ENCODE results near the gene TRDN.

Gene TRDN

GRCh38 chr6:123352279-123352678 lies 284.5 kb downstream of the TRDN start:
- TF ChIP-seq, protein P1, sequence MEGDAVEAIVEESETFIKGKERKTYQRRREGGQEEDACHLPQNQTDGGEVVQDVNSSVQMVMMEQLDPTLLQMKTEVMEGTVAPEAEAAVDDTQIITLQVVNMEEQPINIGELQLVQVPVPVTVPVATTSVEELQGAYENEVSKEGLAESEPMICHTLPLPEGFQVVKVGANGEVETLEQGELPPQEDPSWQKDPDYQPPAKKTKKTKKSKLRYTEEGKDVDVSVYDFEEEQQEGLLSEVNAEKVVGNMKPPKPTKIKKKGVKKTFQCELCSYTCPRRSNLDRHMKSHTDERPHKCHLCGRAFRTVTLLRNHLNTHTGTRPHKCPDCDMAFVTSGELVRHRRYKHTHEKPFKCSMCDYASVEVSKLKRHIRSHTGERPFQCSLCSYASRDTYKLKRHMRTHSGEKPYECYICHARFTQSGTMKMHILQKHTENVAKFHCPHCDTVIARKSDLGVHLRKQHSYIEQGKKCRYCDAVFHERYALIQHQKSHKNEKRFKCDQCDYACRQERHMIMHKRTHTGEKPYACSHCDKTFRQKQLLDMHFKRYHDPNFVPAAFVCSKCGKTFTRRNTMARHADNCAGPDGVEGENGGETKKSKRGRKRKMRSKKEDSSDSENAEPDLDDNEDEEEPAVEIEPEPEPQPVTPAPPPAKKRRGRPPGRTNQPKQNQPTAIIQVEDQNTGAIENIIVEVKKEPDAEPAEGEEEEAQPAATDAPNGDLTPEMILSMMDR (conservative IDR thresholded peaks at IDR 0.05; ENCODE audit: low read length) = no peak
- no peak overlapping the region for H3K4me3 ChIP-seq (ENCODE audit: low read length)
- DNase-seq (ENCODE audit: low read depth) = no peak

- H3K4me3 ChIP-seq (ENCODE audit: low read length) = no peak overlapping the region
- no peak for DNase-seq (ENCODE audit: low read depth)
- TF ChIP-seq, protein P1 (conservative IDR thresholded peaks at IDR 0.05; ENCODE audit: low read length) = no peak
These were observed 292.9 kb downstream of the TRDN start for GRCh38 chr6:123343836-123344235.

DNA sequence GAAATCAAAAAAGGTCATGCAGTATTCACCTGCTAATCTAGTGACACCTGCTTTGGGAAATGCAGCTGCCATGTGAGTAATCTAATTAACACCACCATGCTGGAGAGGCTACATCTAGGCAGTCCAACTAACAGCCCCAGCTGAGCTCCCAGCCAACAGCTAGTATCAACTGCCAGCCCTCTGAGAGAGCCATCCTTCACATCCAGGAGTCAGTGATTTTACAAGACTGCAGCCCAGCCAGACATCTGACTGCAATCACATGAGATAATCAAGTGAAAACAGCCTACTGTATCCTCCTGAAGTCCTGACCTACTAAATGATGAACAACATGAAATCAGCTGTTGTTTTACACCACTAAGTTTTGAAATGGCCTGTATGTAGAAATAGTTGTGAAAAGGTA lies 298.4 kb downstream of the TRDN start:
- TF ChIP-seq, protein P1 (conservative IDR thresholded peaks at IDR 0.05; ENCODE audit: low read length) = no peak
- no peak for DNase-seq (ENCODE audit: low read depth)

DNA sequence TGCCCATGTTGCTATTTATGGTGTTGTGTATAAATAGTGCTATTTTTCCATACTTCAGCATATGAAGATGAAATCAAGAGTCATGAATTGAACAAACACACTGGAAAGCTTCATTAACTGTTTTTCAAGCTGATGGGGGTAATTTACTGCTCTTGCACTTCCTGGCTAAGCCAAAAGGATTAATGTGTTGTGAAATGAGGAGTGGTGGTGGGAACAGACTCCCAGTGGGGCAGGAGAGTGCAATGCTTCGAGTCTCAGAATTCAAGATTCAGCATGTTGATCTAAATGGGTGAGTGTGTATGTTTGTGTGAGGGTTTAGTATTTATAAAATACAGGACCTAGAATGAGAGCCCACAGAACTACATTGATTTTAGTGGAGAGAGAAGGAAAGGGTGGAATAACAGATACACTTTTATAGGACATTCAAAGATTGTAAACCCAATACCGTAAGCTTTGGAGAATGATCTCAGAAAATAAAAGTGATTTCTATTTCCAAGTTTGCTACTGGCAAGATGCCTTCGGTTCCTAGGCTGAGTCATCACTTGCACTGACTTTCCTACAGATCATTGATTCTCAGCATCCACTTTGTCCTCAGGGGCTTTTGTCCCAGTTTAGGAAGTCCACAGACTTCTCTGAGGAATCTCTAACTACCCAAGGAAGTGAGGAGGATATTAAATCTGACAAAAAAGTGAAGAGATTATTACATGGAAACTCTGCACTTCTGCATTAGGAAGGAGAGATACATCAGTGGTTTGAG lies 303.6 kb downstream of the TRDN start:
- H3K4me3 ChIP-seq (ENCODE audit: low read length) = no peak overlapping the region
- TF ChIP-seq, protein P1 (conservative IDR thresholded peaks at IDR 0.05; ENCODE audit: low read length) = no peak
- DNase-seq (ENCODE audit: low read depth) = no peak

More for the DNA sequence above, 298.4 kb downstream of the TRDN start:
- H3K4me3 ChIP-seq (ENCODE audit: low read length) = no peak overlapping the region

DNA sequence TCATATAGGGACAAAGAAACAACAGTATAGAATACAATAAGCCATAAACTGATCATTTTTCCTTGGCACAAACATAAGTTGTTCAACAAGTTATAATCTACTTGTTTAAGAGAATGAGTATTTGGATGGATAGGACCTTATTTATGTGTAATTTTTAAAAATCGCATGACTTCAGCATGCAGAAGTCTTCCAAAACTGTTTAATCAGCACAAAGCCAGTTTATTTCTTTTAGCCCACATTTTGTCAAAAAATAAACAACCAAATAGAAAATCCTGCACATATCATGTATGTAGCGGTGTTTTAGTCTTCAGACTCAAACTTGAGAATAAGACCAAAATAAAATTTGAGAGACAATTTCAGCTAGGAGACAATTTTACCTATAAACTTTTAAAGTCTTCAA lies 304.7 kb downstream of the TRDN start:
- DNase-seq (ENCODE audit: low read depth) = no peak
- TF ChIP-seq, protein P1 (conservative IDR thresholded peaks at IDR 0.05; ENCODE audit: low read length) = no peak
- no peak overlapping the region for H3K4me3 ChIP-seq (ENCODE audit: low read length)

- H3K4me3 ChIP-seq (ENCODE audit: low read length) = no peak overlapping the region
- TF ChIP-seq, protein P1 (conservative IDR thresholded peaks at IDR 0.05; ENCODE audit: low read length) = no peak
- no peak for DNase-seq (ENCODE audit: low read depth)
These were observed 307.4 kb downstream of the TRDN start for GRCh38 chr6:123329337-123329736.

All from AG10803 (cell line).